Astrocyte (in vitro differentiated cells and primary cell): ENCODE data around the gene GDPD2. TPM values are rescaled to one million over a fixed set of nuclear protein-coding genes. Genes with fewer than 3 reads are reported as not detected.

Experiments
- DNase-seq: peaks from one replicate; pipeline ENCODE4 v3.0.0-alpha.2; 2010; ENCODE audit warnings: low read depth
- FAIRE-seq: peaks from 2 replicates; lab custom pipeline; 2011; peaks lifted over from hg19 to GRCh38; lab: Jason Lieb, UNC
- H2AFZ ChIP-seq: 2 replicates; pipeline ENCODE4 v1.6.0; 2012; ENCODE audit warnings: low read depth, low read length, inconsistent platforms
- H3K27ac ChIP-seq: 2 replicates; pipeline ENCODE4 v1.5.1; 2011; ENCODE audit warnings: low read depth, low read length, inconsistent platforms
- H3K27me3 ChIP-seq: 2 replicates; pipeline ENCODE4 v1.6.0; 2011; ENCODE audit warnings: low read length, inconsistent platforms; ENCODE audit not compliant: insufficient read depth
- H3K36me3 ChIP-seq: 2 replicates; pipeline ENCODE4 v1.5.1; 2011; ENCODE audit warnings: low read length, inconsistent platforms; ENCODE audit not compliant: insufficient read depth
- H3K4me1 ChIP-seq: 2 replicates; pipeline ENCODE4 v1.5.1; 2011; ENCODE audit warnings: low read length, inconsistent platforms; ENCODE audit not compliant: insufficient read depth
- H3K4me2 ChIP-seq: 2 replicates; pipeline ENCODE4 v1.6.0; 2012; ENCODE audit warnings: low read length, inconsistent platforms
- H3K4me3 ChIP-seq: 2 replicates; pipeline ENCODE4 v1.5.1; 2011; ENCODE audit warnings: low read depth, mild to moderate bottlenecking, low read length, inconsistent platforms; ENCODE audit not compliant: insufficient read depth
- H3K79me2 ChIP-seq: 2 replicates; pipeline ENCODE4 v1.6.0; 2012; ENCODE audit warnings: mild to moderate bottlenecking, low read length, inconsistent platforms; ENCODE audit not compliant: insufficient read depth
- H3K9ac ChIP-seq: 2 replicates; pipeline ENCODE4 v1.6.0; 2012; ENCODE audit warnings: mild to moderate bottlenecking, low read length, inconsistent platforms
- H3K9me3 ChIP-seq: 2 replicates; pipeline ENCODE4 v1.5.1; 2012; ENCODE audit warnings: low read depth, mild to moderate bottlenecking, low read length, inconsistent platforms; ENCODE audit not compliant: insufficient read depth
- H4K20me1 ChIP-seq: 2 replicates; pipeline ENCODE4 v1.6.0; 2012; ENCODE audit warnings: low read length, inconsistent platforms; ENCODE audit not compliant: insufficient read depth
- H3K27ac Mint-ChIP-seq: one replicate; pipeline ENCODE4 v1.8.0; 2021; ENCODE audit warnings: mild to moderate bottlenecking, mixed read lengths; ENCODE audit not compliant: unreplicated experiment
- H3K27me3 Mint-ChIP-seq: one replicate; pipeline ENCODE4 v1.8.0; 2021; ENCODE audit warnings: low read depth, mixed read lengths; ENCODE audit not compliant: unreplicated experiment
- H3K36me3 Mint-ChIP-seq: one replicate; pipeline ENCODE4 v1.8.0; 2021; ENCODE audit warnings: low read depth, mixed read lengths; ENCODE audit not compliant: unreplicated experiment
- H3K4me1 Mint-ChIP-seq: one replicate; pipeline ENCODE4 v1.8.0; 2021; ENCODE audit warnings: low read depth, mixed read lengths; ENCODE audit not compliant: unreplicated experiment
- H3K4me3 Mint-ChIP-seq: one replicate; pipeline ENCODE4 v1.8.0; 2021; ENCODE audit warnings: mild to moderate bottlenecking, moderate library complexity, mixed read lengths; ENCODE audit not compliant: unreplicated experiment
- H3K9me3 Mint-ChIP-seq: one replicate; pipeline ENCODE4 v1.8.0; 2021; ENCODE audit warnings: mild to moderate bottlenecking, mixed read lengths; ENCODE audit not compliant: unreplicated experiment
- EZH2 ChIP-seq: IDR thresholded peaks from 2 replicates; pipeline ENCODE4 v1.6.1; 2012; ENCODE audit warnings: mild to moderate bottlenecking, low read length, inconsistent platforms; ENCODE audit not compliant: insufficient read depth
- total RNA-seq: library from RNA; stranded (reverse); gene quantifications from 2 replicates; pipeline ENCODE4 v1.2.1, GENCODE V29; 2021
- TF ChIP-seq, protein P1 (sequence below): IDR thresholded peaks from 2 replicates; pipeline ENCODE4 v1.5.1; 2011; ENCODE audit warnings: low read depth, mild to moderate bottlenecking, inconsistent platforms, low read length, moderate library complexity; ENCODE audit not compliant: insufficient read depth

GDPD2 gene
- total RNA-seq, 1 donor from 2014 or later, result not detected

DNA sequence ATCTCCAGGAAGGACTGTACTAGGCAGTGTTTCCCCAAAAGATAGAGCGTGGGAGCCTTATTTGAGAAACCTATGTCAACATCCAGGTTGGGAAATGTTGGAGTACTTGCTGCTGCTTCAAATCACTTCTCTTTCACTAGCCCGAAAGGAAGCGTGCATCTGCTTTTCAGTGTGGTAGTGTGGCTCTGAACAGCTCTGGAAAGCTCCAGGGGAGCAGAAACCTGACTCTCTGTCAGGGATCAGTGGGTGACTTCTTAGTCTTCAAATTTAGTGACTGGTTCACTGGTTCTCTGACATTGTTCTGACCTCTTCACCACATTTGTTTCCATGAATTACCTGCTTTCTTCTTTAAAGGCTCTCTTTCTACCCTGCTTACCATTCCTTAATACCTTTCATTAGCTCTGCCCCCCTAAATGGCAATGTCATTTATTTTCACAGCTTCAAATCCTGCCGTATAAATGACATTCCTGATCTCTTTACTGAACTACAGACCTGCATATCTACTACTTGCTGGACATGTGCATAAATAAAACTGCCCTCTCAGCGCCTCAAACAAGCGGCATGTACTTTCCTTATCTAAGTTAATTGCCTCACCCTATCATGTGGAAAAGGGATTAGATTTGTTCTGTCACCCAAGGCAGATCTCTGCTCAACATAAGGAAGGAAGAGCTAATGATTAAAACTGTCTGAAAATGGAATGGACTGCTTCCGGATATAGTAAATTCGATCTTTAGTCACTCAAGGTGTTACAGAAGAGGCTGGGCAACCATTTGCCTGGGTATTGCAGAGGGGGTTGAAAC is 58.6 kb downstream of the GDPD2 start:
- H3K36me3 Mint-ChIP-seq, result no peaks in the 10 kb centered on the region
- DNase-seq (no peak), FAIRE-seq (no peak)
- Histone ChIP-seq H3K4me2 (peak overlapping the region; percentile 86), H3K36me3 (peaks cover 4% of the 10 kb centered on the region), H2AFZ (no peak overlapping the region), H3K9ac (peak overlapping the region; percentile 84), H3K27ac (no peak overlapping the region), H3K9me3 (no peaks in the 10 kb centered on the region), H3K4me1 (peaks cover 45% of the 10 kb centered on the region), H3K27me3 (no peaks in the 10 kb centered on the region), H3K4me3 (no peak overlapping the region), H4K20me1 (no peaks in the 10 kb centered on the region), H3K79me2 (no peaks in the 10 kb centered on the region)
- no peaks in the 10 kb centered on the region for H3K27me3 Mint-ChIP-seq
- no peaks in the 10 kb centered on the region for H3K9me3 Mint-ChIP-seq
- no peak overlapping the region for H3K4me3 Mint-ChIP-seq
- TF ChIP-seq EZH2, result no peak
- TF ChIP-seq, protein P1, sequence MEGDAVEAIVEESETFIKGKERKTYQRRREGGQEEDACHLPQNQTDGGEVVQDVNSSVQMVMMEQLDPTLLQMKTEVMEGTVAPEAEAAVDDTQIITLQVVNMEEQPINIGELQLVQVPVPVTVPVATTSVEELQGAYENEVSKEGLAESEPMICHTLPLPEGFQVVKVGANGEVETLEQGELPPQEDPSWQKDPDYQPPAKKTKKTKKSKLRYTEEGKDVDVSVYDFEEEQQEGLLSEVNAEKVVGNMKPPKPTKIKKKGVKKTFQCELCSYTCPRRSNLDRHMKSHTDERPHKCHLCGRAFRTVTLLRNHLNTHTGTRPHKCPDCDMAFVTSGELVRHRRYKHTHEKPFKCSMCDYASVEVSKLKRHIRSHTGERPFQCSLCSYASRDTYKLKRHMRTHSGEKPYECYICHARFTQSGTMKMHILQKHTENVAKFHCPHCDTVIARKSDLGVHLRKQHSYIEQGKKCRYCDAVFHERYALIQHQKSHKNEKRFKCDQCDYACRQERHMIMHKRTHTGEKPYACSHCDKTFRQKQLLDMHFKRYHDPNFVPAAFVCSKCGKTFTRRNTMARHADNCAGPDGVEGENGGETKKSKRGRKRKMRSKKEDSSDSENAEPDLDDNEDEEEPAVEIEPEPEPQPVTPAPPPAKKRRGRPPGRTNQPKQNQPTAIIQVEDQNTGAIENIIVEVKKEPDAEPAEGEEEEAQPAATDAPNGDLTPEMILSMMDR, result no peak
- peaks cover 43% of the 10 kb centered on the region for H3K4me1 Mint-ChIP-seq
- H3K27ac Mint-ChIP-seq, result peak overlapping the region; percentile 66

DNA sequence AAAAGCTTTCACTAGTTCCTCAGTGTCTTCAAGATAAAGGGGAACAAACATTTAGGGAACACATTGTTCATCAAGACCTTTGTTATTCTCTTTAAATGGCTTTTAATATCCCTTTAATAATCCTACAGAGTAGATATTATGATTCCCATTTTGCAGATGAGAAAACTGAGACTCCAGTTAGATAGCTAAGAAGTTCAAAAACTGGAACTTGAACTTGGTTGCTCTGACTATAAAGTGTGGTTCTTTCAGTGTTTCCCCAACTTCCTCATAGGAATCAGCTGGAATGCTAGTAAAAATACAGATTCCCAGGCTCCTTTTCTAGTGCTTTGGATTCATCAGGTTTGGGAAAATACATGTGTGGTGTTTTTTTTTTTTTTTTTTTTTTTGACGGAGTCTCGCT is 59.2 kb downstream of the GDPD2 start:
- Histone ChIP-seq H3K36me3 (peaks cover 4% of the 10 kb centered on the region), H3K79me2 (no peaks in the 10 kb centered on the region), H3K4me1 (peaks cover 39% of the 10 kb centered on the region), H3K27ac (no peak overlapping the region), H3K4me2 (no peak overlapping the region), H3K4me3 (no peak overlapping the region), H4K20me1 (no peaks in the 10 kb centered on the region), H3K9me3 (no peaks in the 10 kb centered on the region), H3K27me3 (no peaks in the 10 kb centered on the region), H2AFZ (no peak overlapping the region), H3K9ac (no peak overlapping the region)
- no peaks in the 10 kb centered on the region for H3K27me3 Mint-ChIP-seq
- H3K36me3 Mint-ChIP-seq, result no peaks in the 10 kb centered on the region
- H3K27ac Mint-ChIP-seq, result peak overlapping the region; percentile 66
- H3K9me3 Mint-ChIP-seq, result no peaks in the 10 kb centered on the region
- FAIRE-seq (no peak), DNase-seq (no peak)
- peaks cover 39% of the 10 kb centered on the region for H3K4me1 Mint-ChIP-seq
- no peak for TF ChIP-seq EZH2
- TF ChIP-seq, protein P1, result no peak
- H3K4me3 Mint-ChIP-seq, result no peak overlapping the region

Other genes with a start within 250 kb of the GDPD2 start
- gene DGAT2L6, start 245.8 kb upstream of the GDPD2 start, total RNA-seq, result not detected in 2 replicates
- not detected in 2 replicates for gene AWAT1, start 188.7 kb upstream of the GDPD2 start, total RNA-seq
- gene P2RY4, start 163.1 kb upstream of the GDPD2 start, total RNA-seq, result 0.18 TPM in 1 of 2 replicates, not detected in the other
- not detected in 2 replicates for gene ARR3, start 155.0 kb upstream of the GDPD2 start, total RNA-seq
- gene RAB41, start 141.1 kb upstream of the GDPD2 start, total RNA-seq, result not detected in 2 replicates
- 47.4 and 48.9 TPM in 2 replicates for gene PDZD11, start 133.4 kb upstream of the GDPD2 start, total RNA-seq
- gene KIF4A, start 133.2 kb upstream of the GDPD2 start, total RNA-seq, result 1.7 and 3.0 TPM in 2 replicates
- 14.5 and 15.2 TPM in 2 replicates for gene DLG3, start 21.5 kb downstream of the GDPD2 start, total RNA-seq